Bone marrow (tissue), 2 donors: ENCODE measurements around the gene ABCB11.
"Not testable (repeated sequence)": the region's sequence is repeated elsewhere in the genome, so short reads cannot be mapped to it uniquely, and the experiment has no call there.

ENCODE experiments used
- DNase-seq, 2 donors: peaks; one replicate each; lab custom pipeline; 2025; lab: John Stamatoyannopoulos, UW

Gene ABCB11

GRCh38 chr2:168932174-168932573, 99.0 kb downstream of the ABCB11 start:
- DNase-seq, result not testable (repeated sequence)

- no peak for DNase-seq
Observed at GRCh38 chr2:168930242-168930641, 100.9 kb downstream of the ABCB11 start.

- no peak for DNase-seq
Observed at GRCh38 chr2:168929031-168929430, 102.1 kb downstream of the ABCB11 start.

GRCh38 chr2:168928113-168928831, 102.9 kb downstream of the ABCB11 start:
- no peak for DNase-seq

GRCh38 chr2:168926621-168927386, 104.3 kb downstream of the ABCB11 start:
- DNase-seq, result no peak

- DNase-seq, result peak in 1 of 2 donors; percentile 22
Observed at GRCh38 chr2:168920504-168921157, 110.5 kb downstream of the ABCB11 start.

GRCh38 chr2:168916331-168916675, 114.8 kb downstream of the ABCB11 start:
- DNase-seq, result no peak

GRCh38 chr2:168915441-168916330, 115.4 kb downstream of the ABCB11 start:
- DNase-seq, result no peak

GRCh38 chr2:168913495-168913894, 117.6 kb downstream of the ABCB11 start:
- DNase-seq, result no peak

- DNase-seq, result no peak
Observed at GRCh38 chr2:168912901-168913369, 118.2 kb downstream of the ABCB11 start.

- peak in 1 of 2 donors; percentile 28 for DNase-seq
Observed at GRCh38 chr2:168912466-168912865, 118.7 kb downstream of the ABCB11 start.

GRCh38 chr2:168910330-168910729, 120.8 kb downstream of the ABCB11 start:
- no peak for DNase-seq

- DNase-seq, result no peak
Observed at GRCh38 chr2:168907940-168908662, 123.0 kb downstream of the ABCB11 start.

- DNase-seq, result no peak
Observed at GRCh38 chr2:168904358-168904757, 126.8 kb downstream of the ABCB11 start.

- DNase-seq, result no peak
Observed at GRCh38 chr2:168903888-168904287, 127.2 kb downstream of the ABCB11 start.

- DNase-seq, result no peak
Observed at GRCh38 chr2:168901003-168901402, 130.1 kb downstream of the ABCB11 start, which contains the start of gene G6PC2. Gene G6PC2, plus strand, starts transcription at chr2:168901291. Its CDS starts 41 bp downstream, at chr2:168901332.

GRCh38 chr2:168897449-168897848, 133.7 kb downstream of the ABCB11 start:
- no peak for DNase-seq

GRCh38 chr2:168896783-168897182, 134.3 kb downstream of the ABCB11 start:
- DNase-seq, result no peak

- DNase-seq, result no peak
Observed at GRCh38 chr2:168895771-168896170, 135.4 kb downstream of the ABCB11 start.

- DNase-seq, result no peak
Observed at GRCh38 chr2:168894720-168895119, 136.4 kb downstream of the ABCB11 start.

- no peak for DNase-seq
Observed at GRCh38 chr2:168894101-168894500, 137.0 kb downstream of the ABCB11 start.
